MM.1S (cell line): ENCODE data around the gene MICALL2.

Experiments used
- DNase-seq: peaks from one replicate; pipeline ENCODE4 v3.0.0-alpha.2; 2015
- H2AFZ ChIP-seq: fragments of 300-600 bp; sonication (generic); 2 replicates; pipeline ENCODE4 v1.6.0; 2016; ENCODE audit warnings: antibody characterized with exemption, low read length
- H3F3A ChIP-seq: fragments of 300-600 bp; sonication (generic); 2 replicates; pipeline ENCODE4 v1.6.1; 2016; ENCODE audit warnings: mild to moderate bottlenecking, antibody characterized with exemption, low read length, moderate library complexity, mixed read lengths; ENCODE audit not compliant: insufficient read depth
- H3K27ac ChIP-seq: fragments of 300-600 bp; sonication (generic); 2 replicates; pipeline ENCODE4 v1.5.1; 2016; ENCODE audit warnings: mild to moderate bottlenecking, low read length
- H3K27me3 ChIP-seq: fragments of 300-600 bp; sonication (generic); replicated peaks from 2 replicates; pipeline ENCODE4 v1.6.0; 2016; ENCODE audit warnings: low read length; ENCODE audit not compliant: insufficient read depth
- H3K36me3 ChIP-seq: fragments of 300-600 bp; sonication (generic); replicated peaks from 2 replicates; pipeline ENCODE4 v1.6.1; 2016; ENCODE audit warnings: mild to moderate bottlenecking, low read length, mixed read lengths; ENCODE audit not compliant: insufficient read depth
- H3K4me1 ChIP-seq: fragments of 300-600 bp; sonication (generic); 2 replicates; pipeline ENCODE4 v1.6.1; 2016; ENCODE audit warnings: low read length, mixed read lengths
- H3K4me2 ChIP-seq: fragments of 300-600 bp; sonication (generic); 2 replicates; pipeline ENCODE4 v1.6.0; 2016; ENCODE audit warnings: low read depth, low read length
- H3K4me3 ChIP-seq: fragments of 300-600 bp; sonication (generic); 2 replicates; pipeline ENCODE4 v1.5.1; 2016; ENCODE audit warnings: low read length, mixed read lengths
- H3K79me2 ChIP-seq: fragments of 300-600 bp; sonication (generic); 2 replicates; pipeline ENCODE4 v1.6.1; 2016; ENCODE audit warnings: mixed run types, low read length, mixed read lengths
- H3K9ac ChIP-seq: fragments of 300-600 bp; sonication (generic); 2 replicates; pipeline ENCODE4 v1.6.1; 2016; ENCODE audit warnings: low read length, mixed read lengths
- H3K9me2 ChIP-seq: fragments of 300-600 bp; sonication (generic); replicated peaks from 2 replicates; pipeline ENCODE4 v1.6.1; 2016; ENCODE audit warnings: mild to moderate bottlenecking, low read length, mixed read lengths; ENCODE audit not compliant: insufficient read depth
- H3K9me3 ChIP-seq: fragments of 300-600 bp; sonication (generic); replicated peaks from 2 replicates; pipeline ENCODE4 v1.6.1; 2016; ENCODE audit warnings: mild to moderate bottlenecking, low read length, mixed read lengths; ENCODE audit not compliant: insufficient read depth
- H4K20me1 ChIP-seq: fragments of 300-600 bp; sonication (generic); 2 replicates; pipeline ENCODE4 v1.6.1; 2016; ENCODE audit warnings: mild to moderate bottlenecking, low read length, moderate library complexity, mixed read lengths; ENCODE audit not compliant: insufficient read depth
- EZH2 ChIP-seq: fragments of 300-600 bp; sonication (generic); optimal IDR thresholded peaks from 2 replicates; pipeline ENCODE3; 2017; ENCODE audit warnings: low read depth, mild to moderate bottlenecking, antibody characterized with exemption, low read length, mixed read lengths
- EZH2phosphoT487 ChIP-seq: fragments of 300-600 bp; sonication (generic); IDR thresholded peaks from 2 replicates; pipeline ENCODE4 v1.6.1; 2018; ENCODE audit warnings: antibody characterized with exemption, low read length
- TF ChIP-seq, protein P1 (sequence below): fragments of 300-600 bp; sonication (generic); IDR thresholded peaks from 2 replicates; pipeline ENCODE4 v1.5.1; 2016; ENCODE audit warnings: antibody characterized with exemption, low read length, mixed read lengths

MICALL2 gene

GRCh38 chr7:1396195-1396594 is 63.1 kb downstream of the MICALL2 start:
- no peaks in the 10 kb centered on the region for H3K4me1 ChIP-seq
- H3K36me3 ChIP-seq = no peaks in the 10 kb centered on the region
- no peak for TF ChIP-seq EZH2phosphoT487
- TF ChIP-seq EZH2 = no peak
- TF ChIP-seq, protein P1, sequence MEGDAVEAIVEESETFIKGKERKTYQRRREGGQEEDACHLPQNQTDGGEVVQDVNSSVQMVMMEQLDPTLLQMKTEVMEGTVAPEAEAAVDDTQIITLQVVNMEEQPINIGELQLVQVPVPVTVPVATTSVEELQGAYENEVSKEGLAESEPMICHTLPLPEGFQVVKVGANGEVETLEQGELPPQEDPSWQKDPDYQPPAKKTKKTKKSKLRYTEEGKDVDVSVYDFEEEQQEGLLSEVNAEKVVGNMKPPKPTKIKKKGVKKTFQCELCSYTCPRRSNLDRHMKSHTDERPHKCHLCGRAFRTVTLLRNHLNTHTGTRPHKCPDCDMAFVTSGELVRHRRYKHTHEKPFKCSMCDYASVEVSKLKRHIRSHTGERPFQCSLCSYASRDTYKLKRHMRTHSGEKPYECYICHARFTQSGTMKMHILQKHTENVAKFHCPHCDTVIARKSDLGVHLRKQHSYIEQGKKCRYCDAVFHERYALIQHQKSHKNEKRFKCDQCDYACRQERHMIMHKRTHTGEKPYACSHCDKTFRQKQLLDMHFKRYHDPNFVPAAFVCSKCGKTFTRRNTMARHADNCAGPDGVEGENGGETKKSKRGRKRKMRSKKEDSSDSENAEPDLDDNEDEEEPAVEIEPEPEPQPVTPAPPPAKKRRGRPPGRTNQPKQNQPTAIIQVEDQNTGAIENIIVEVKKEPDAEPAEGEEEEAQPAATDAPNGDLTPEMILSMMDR = no peak
- H3K79me2 ChIP-seq = no peaks in the 10 kb centered on the region
- no peak overlapping the region for H3K27ac ChIP-seq
- no peaks in the 10 kb centered on the region for H3K9me3 ChIP-seq
- H3K4me2 ChIP-seq = no peak overlapping the region
- H3F3A ChIP-seq = no peaks in the 10 kb centered on the region
- DNase-seq = no peak
- H3K9me2 ChIP-seq = no peaks in the 10 kb centered on the region
- no peak overlapping the region for H3K9ac ChIP-seq
- no peak overlapping the region for H2AFZ ChIP-seq
- H3K4me3 ChIP-seq = no peak overlapping the region
- no peaks in the 10 kb centered on the region for H4K20me1 ChIP-seq
- peaks cover 77% of the 10 kb centered on the region for H3K27me3 ChIP-seq

DNA sequence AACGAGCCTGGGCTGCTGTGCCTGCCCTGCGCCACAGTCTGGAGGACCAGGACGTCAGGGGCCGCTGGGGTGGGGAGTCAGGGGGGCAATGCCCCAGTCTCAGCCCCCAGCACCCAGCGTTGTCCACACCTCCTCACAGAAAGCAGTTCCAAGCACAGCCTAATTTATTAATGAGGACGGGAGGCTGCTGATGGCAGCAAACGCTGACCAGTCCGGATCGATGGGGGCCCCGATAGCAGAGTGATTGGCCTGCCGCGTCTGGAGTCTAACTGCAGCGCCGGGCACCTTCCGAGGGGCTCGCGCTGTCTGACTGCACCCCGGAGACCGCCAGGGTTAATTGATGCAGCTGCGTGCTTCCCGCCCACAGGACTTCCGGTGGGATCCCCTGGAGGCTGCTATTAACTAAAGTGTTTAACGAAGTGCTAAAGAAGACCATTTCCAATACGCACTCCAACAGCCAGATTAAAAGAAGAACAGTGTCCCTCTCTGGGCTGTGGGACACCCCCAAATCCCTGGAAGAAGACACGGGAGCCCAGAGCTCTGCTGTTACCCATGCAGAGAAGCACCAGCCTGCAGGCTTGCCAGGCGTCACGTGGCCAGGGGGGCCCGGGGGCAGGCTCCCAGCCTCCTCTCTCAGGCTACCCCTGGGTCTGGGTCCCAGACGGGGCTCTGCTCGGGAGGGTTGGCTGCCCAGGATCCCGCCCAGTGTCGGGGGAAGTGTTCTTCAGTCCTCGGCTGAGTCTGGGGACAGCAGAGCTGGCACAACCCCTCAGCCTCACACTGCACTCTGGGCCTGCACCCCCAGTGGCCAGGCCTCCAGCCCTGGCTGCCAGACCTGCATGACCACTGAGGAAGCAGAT is 63.8 kb downstream of the MICALL2 start:
- H3F3A ChIP-seq = no peaks in the 10 kb centered on the region
- TF ChIP-seq, protein P1 = no peak
- H3K27me3 ChIP-seq = peaks cover 77% of the 10 kb centered on the region
- H3K79me2 ChIP-seq = no peaks in the 10 kb centered on the region
- H3K9ac ChIP-seq = no peak overlapping the region
- H3K4me2 ChIP-seq = no peak overlapping the region
- no peaks in the 10 kb centered on the region for H3K4me1 ChIP-seq
- no peaks in the 10 kb centered on the region for H3K36me3 ChIP-seq
- DNase-seq = no peak
- H2AFZ ChIP-seq = no peak overlapping the region
- H3K27ac ChIP-seq = no peak overlapping the region
- H4K20me1 ChIP-seq = no peaks in the 10 kb centered on the region
- H3K9me2 ChIP-seq = no peaks in the 10 kb centered on the region
- H3K9me3 ChIP-seq = no peaks in the 10 kb centered on the region
- H3K4me3 ChIP-seq = no peak overlapping the region

DNA sequence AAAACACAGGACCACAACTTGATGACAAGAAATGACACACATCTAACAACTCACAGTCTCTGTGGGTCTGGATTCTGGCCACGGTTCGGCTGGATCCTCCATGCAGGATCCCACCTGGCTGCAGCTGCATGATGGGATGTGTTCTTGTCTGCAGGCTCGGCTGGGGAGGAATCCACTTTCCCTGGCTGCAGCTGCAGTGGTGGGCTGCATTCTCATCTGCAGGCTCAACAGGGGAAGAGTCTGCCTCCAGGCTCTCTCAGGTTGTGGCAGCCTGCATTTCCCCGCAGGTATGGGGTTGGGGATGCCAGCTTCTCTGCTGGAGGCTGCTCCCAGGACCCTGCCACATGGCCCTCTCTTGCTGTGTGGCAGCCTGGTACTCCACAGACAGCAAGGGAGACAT is 64.9 kb downstream of the MICALL2 start:
- H3K4me3 ChIP-seq = no peak overlapping the region
- DNase-seq = no peak
- H3K36me3 ChIP-seq = no peaks in the 10 kb centered on the region
- H3K4me1 ChIP-seq = no peaks in the 10 kb centered on the region
- TF ChIP-seq, protein P1 = no peak
- TF ChIP-seq EZH2 = no peak
- TF ChIP-seq EZH2phosphoT487 = no peak
- peaks cover 74% of the 10 kb centered on the region for H3K27me3 ChIP-seq
- no peaks in the 10 kb centered on the region for H3F3A ChIP-seq
- H4K20me1 ChIP-seq = no peaks in the 10 kb centered on the region
- H3K9me2 ChIP-seq = no peaks in the 10 kb centered on the region
- no peak overlapping the region for H3K27ac ChIP-seq
- no peaks in the 10 kb centered on the region for H3K9me3 ChIP-seq
- H2AFZ ChIP-seq = no peak overlapping the region
- H3K4me2 ChIP-seq = no peak overlapping the region
- no peaks in the 10 kb centered on the region for H3K79me2 ChIP-seq
- H3K9ac ChIP-seq = no peak overlapping the region
